ENCODE results near the gene FARP2. TPM values are rescaled to one million over a fixed set of nuclear protein-coding genes. Genes with fewer than 3 reads are reported as not detected.

The FARP2 gene
- polyA plus RNA-seq, 2 donors = 13.2 to 19.9 TPM

GRCh38 chr2:241496904-241497877 is 141.1 kb downstream of the FARP2 start:
- H3K27ac ChIP-seq (ENCODE audit: low read depth in 2 of 2, low read length in 1 of 2) = no peak overlapping the region
- H3K4me1 ChIP-seq (ENCODE audit: control insufficient read depth in 2 of 2, insufficient read depth in 2 of 2, low read length in 1 of 2) = peaks cover 7 to 8% of the 10 kb centered on the region in 2 donors
- no peaks in the 10 kb centered on the region for H3K9me3 ChIP-seq (ENCODE audit: control insufficient read depth in 2 of 2, insufficient read depth in 1 of 2, low read depth in 1 of 2, low read length in 1 of 2)
- H3K4me3 ChIP-seq (ENCODE audit: low read depth in 1 of 2, low read length in 2 of 2) = no peak overlapping the region
- WGBS, 2 donors = 81 to 85% methylated on average over 29 of the region's 29 CpGs
- peaks cover 15 to 80% of the 10 kb centered on the region in 2 donors for H3K36me3 ChIP-seq (ENCODE audit: control insufficient read depth in 2 of 2, insufficient read depth in 2 of 2, low read length in 1 of 2)
- no peaks in the 10 kb centered on the region for H3K27me3 ChIP-seq (ENCODE audit: control insufficient read depth in 1 of 2, insufficient read depth in 2 of 2, low read length in 2 of 2)

GRCh38 chr2:241498115-241499070 is 142.3 kb downstream of the FARP2 start:
- H3K4me1 ChIP-seq (ENCODE audit: control insufficient read depth in 2 of 2, insufficient read depth in 2 of 2, low read length in 1 of 2) = peaks cover 7 to 8% of the 10 kb centered on the region in 2 donors
- H3K27me3 ChIP-seq (ENCODE audit: control insufficient read depth in 1 of 2, insufficient read depth in 2 of 2, low read length in 2 of 2) = no peaks in the 10 kb centered on the region
- 91 to 92% methylated on average over 32 to 36 of the region's 36 CpGs for WGBS, 2 donors
- no peaks in the 10 kb centered on the region for H3K9me3 ChIP-seq (ENCODE audit: control insufficient read depth in 2 of 2, insufficient read depth in 1 of 2, low read depth in 1 of 2, low read length in 1 of 2)
- H3K27ac ChIP-seq (ENCODE audit: low read depth in 2 of 2, low read length in 1 of 2) = no peak overlapping the region
- peaks cover 15 to 70% of the 10 kb centered on the region in 2 donors for H3K36me3 ChIP-seq (ENCODE audit: control insufficient read depth in 2 of 2, insufficient read depth in 2 of 2, low read length in 1 of 2)
- H3K4me3 ChIP-seq (ENCODE audit: low read depth in 1 of 2, low read length in 2 of 2) = no peak overlapping the region

- H3K9me3 ChIP-seq (ENCODE audit: control insufficient read depth in 2 of 2, insufficient read depth in 1 of 2, low read depth in 1 of 2, low read length in 1 of 2) = no peaks in the 10 kb centered on the region
- no peak overlapping the region for H3K4me3 ChIP-seq (ENCODE audit: low read depth in 1 of 2, low read length in 2 of 2)
- H3K4me1 ChIP-seq (ENCODE audit: control insufficient read depth in 2 of 2, insufficient read depth in 2 of 2, low read length in 1 of 2) = peaks cover 7 to 8% of the 10 kb centered on the region in 2 donors
- H3K27ac ChIP-seq (ENCODE audit: low read depth in 2 of 2, low read length in 1 of 2) = no peak overlapping the region
- peaks cover 17 to 68% of the 10 kb centered on the region in 2 donors for H3K36me3 ChIP-seq (ENCODE audit: control insufficient read depth in 2 of 2, insufficient read depth in 2 of 2, low read length in 1 of 2)
- H3K27me3 ChIP-seq (ENCODE audit: control insufficient read depth in 1 of 2, insufficient read depth in 2 of 2, low read length in 2 of 2) = no peaks in the 10 kb centered on the region
- WGBS, 2 donors = 85% methylated on average over 28 of the region's 28 CpGs
Measured at GRCh38 chr2:241499146-241499965, 143.3 kb downstream of the FARP2 start.

- Histone ChIP-seq H3K9me3 (ENCODE audit: control insufficient read depth in 2 of 2, insufficient read depth in 1 of 2, low read depth in 1 of 2, low read length in 1 of 2) (no peaks in the 10 kb centered on the region), H3K36me3 (ENCODE audit: control insufficient read depth in 2 of 2, insufficient read depth in 2 of 2, low read length in 1 of 2) (peaks cover 13 to 65% of the 10 kb centered on the region in 2 donors), H3K27me3 (ENCODE audit: control insufficient read depth in 1 of 2, insufficient read depth in 2 of 2, low read length in 2 of 2) (no peaks in the 10 kb centered on the region), H3K4me1 (ENCODE audit: control insufficient read depth in 2 of 2, insufficient read depth in 2 of 2, low read length in 1 of 2) (peaks cover 7 to 8% of the 10 kb centered on the region in 2 donors), H3K4me3 (ENCODE audit: low read depth in 1 of 2, low read length in 2 of 2) (no peak overlapping the region), H3K27ac (ENCODE audit: low read depth in 2 of 2, low read length in 1 of 2) (no peak overlapping the region)
- 93 to 95% methylated on average over 10 of the region's 10 CpGs for WGBS, 2 donors
Measured at GRCh38 chr2:241500016-241500415, 143.9 kb downstream of the FARP2 start.

GRCh38 chr2:241500431-241500975 is 144.4 kb downstream of the FARP2 start:
- Histone ChIP-seq H3K27me3 (ENCODE audit: control insufficient read depth in 1 of 2, insufficient read depth in 2 of 2, low read length in 2 of 2) (no peaks in the 10 kb centered on the region), H3K4me1 (ENCODE audit: control insufficient read depth in 2 of 2, insufficient read depth in 2 of 2, low read length in 1 of 2) (peaks cover 7 to 8% of the 10 kb centered on the region in 2 donors), H3K36me3 (ENCODE audit: control insufficient read depth in 2 of 2, insufficient read depth in 2 of 2, low read length in 1 of 2) (peaks cover 10 to 63% of the 10 kb centered on the region in 2 donors), H3K4me3 (ENCODE audit: low read depth in 1 of 2, low read length in 2 of 2) (no peak overlapping the region), H3K27ac (ENCODE audit: low read depth in 2 of 2, low read length in 1 of 2) (peak overlapping the region in 1 of 2 donors; percentile 5), H3K9me3 (ENCODE audit: control insufficient read depth in 2 of 2, insufficient read depth in 1 of 2, low read depth in 1 of 2, low read length in 1 of 2) (no peaks in the 10 kb centered on the region)
- 89 to 92% methylated on average over 12 of the region's 12 CpGs for WGBS, 2 donors

GRCh38 chr2:241501099-241501541 is 145.0 kb downstream of the FARP2 start:
- WGBS, 2 donors = 88 to 90% methylated on average over 12 of the region's 12 CpGs
- H3K27me3 ChIP-seq (ENCODE audit: control insufficient read depth in 1 of 2, insufficient read depth in 2 of 2, low read length in 2 of 2) = no peaks in the 10 kb centered on the region
- no peak overlapping the region for H3K27ac ChIP-seq (ENCODE audit: low read depth in 2 of 2, low read length in 1 of 2)
- no peaks in the 10 kb centered on the region for H3K9me3 ChIP-seq (ENCODE audit: control insufficient read depth in 2 of 2, insufficient read depth in 1 of 2, low read depth in 1 of 2, low read length in 1 of 2)
- peaks cover 11% of the 10 kb centered on the region in 2 donors for H3K4me1 ChIP-seq (ENCODE audit: control insufficient read depth in 2 of 2, insufficient read depth in 2 of 2, low read length in 1 of 2)
- no peak overlapping the region for H3K4me3 ChIP-seq (ENCODE audit: low read depth in 1 of 2, low read length in 2 of 2)
- peaks cover 10 to 62% of the 10 kb centered on the region in 2 donors for H3K36me3 ChIP-seq (ENCODE audit: control insufficient read depth in 2 of 2, insufficient read depth in 2 of 2, low read length in 1 of 2)

GRCh38 chr2:241501551-241501950 is 145.5 kb downstream of the FARP2 start:
- Histone ChIP-seq H3K4me1 (ENCODE audit: control insufficient read depth in 2 of 2, insufficient read depth in 2 of 2, low read length in 1 of 2) (peaks cover 11% of the 10 kb centered on the region in 2 donors), H3K9me3 (ENCODE audit: control insufficient read depth in 2 of 2, insufficient read depth in 1 of 2, low read depth in 1 of 2, low read length in 1 of 2) (no peaks in the 10 kb centered on the region), H3K27me3 (ENCODE audit: control insufficient read depth in 1 of 2, insufficient read depth in 2 of 2, low read length in 2 of 2) (no peaks in the 10 kb centered on the region), H3K36me3 (ENCODE audit: control insufficient read depth in 2 of 2, insufficient read depth in 2 of 2, low read length in 1 of 2) (peaks cover 10 to 59% of the 10 kb centered on the region in 2 donors), H3K4me3 (ENCODE audit: low read depth in 1 of 2, low read length in 2 of 2) (no peak overlapping the region), H3K27ac (ENCODE audit: low read depth in 2 of 2, low read length in 1 of 2) (no peak overlapping the region)
- WGBS, 2 donors = 94 to 97% methylated on average over 17 of the region's 17 CpGs

- WGBS, 2 donors = 90 to 95% methylated on average over 11 of the region's 11 CpGs
- Histone ChIP-seq H3K4me1 (ENCODE audit: control insufficient read depth in 2 of 2, insufficient read depth in 2 of 2, low read length in 1 of 2) (peaks cover 12 to 15% of the 10 kb centered on the region in 2 donors), H3K27me3 (ENCODE audit: control insufficient read depth in 1 of 2, insufficient read depth in 2 of 2, low read length in 2 of 2) (no peaks in the 10 kb centered on the region), H3K9me3 (ENCODE audit: control insufficient read depth in 2 of 2, insufficient read depth in 1 of 2, low read depth in 1 of 2, low read length in 1 of 2) (no peaks in the 10 kb centered on the region), H3K27ac (ENCODE audit: low read depth in 2 of 2, low read length in 1 of 2) (no peak overlapping the region), H3K4me3 (ENCODE audit: low read depth in 1 of 2, low read length in 2 of 2) (no peak overlapping the region), H3K36me3 (ENCODE audit: control insufficient read depth in 2 of 2, insufficient read depth in 2 of 2, low read length in 1 of 2) (peaks cover 10 to 54% of the 10 kb centered on the region in 2 donors)
Measured at GRCh38 chr2:241502281-241502680, 146.2 kb downstream of the FARP2 start.
